Stimulated activated CD8-positive, alpha-beta memory T cell treated with anti-CD3 and anti-CD28 coated beads, Interleukin-7, amount 100 ng/mL, for 24 hours (primary cell): ENCODE results near the gene EML6.

Experiments
- DNase-seq: peaks from one replicate; pipeline ENCODE4 v3.0.0-alpha.2; 2020; ENCODE audit warnings: low read depth

Gene EML6

GRCh38 chr2:54758951-54759350 lies 35.5 kb downstream of the EML6 start:
- DNase-seq: no peak

- DNase-seq: no peak
Measured at GRCh38 chr2:54760310-54760709, 36.8 kb downstream of the EML6 start.

DNA sequence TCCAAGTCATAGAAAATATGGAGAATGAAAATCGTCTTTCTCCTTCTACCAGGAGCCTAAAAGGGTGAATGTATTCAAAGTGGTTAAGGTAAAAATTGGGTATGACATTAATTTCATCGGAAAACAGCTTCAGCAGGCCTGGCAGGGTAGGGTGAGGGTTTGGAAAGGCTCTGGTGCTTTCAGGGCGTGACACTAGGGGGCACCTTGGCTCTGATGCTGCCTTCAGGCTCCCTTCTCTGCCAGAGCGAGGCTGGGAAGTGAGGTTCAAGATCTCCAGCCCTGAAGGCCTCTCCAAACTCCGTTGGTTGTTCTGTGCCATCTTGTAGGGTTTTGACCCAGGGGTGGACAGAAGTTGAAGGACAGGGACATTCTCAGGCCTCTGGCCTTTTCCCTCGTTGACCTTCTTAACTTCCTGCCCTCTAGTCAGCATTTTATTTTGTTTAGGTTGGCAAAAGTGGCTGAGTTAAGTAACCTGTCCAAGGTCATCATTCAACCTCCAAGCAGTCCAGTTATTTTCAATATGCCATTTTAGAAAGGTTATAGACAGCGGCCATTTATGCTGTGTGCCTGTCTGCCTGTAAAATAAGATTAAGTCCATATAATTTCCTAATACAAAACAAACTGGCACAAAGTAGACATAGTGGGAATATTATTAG lies 40.3 kb downstream of the EML6 start:
- DNase-seq: no peak

DNA sequence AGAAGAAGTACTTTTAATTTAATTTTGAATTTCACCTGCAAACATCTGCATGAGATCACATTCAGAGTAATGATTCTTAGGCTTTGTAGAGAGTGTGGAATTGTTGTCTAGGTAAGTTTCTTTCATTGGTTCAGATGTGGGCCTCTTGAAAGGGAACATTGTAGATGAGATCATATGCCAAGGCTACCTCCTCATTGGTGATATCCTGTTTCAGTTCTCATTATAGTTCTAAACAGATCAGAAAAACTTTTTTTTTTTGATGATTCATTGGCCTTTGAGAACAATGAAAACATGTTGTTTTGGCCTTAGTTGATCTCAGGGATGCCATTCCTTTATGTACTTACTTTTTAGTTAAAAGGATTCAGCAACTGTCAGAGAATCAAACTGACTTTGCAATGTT lies 44.5 kb downstream of the EML6 start:
- no peak for DNase-seq

- no peak for DNase-seq
Measured at GRCh38 chr2:54768772-54769428, 45.4 kb downstream of the EML6 start.

- DNase-seq: no peak
Measured at GRCh38 chr2:54770211-54770610, 46.7 kb downstream of the EML6 start.

DNA sequence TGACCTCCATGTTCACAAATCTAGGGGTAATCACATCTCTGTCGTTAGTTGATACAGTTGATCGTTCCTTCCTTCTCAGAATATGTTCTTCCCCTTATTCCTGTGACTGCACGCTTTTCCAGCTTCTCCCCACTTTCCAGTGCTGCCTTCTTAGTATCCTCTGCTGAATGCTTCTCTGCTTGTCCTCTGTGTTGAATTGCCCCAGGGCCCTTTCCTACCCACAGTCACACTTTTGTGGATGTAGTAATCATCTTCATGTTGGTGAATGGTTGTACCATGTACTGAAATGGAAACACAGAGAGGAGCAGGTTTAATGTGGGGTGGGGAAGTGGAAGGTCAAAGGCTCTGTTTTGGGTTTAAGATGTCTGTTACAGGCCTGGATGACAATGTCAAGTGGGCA lies 47.2 kb downstream of the EML6 start:
- DNase-seq: no peak

- no peak for DNase-seq
Measured at GRCh38 chr2:54771166-54771885, 47.9 kb downstream of the EML6 start.

DNA sequence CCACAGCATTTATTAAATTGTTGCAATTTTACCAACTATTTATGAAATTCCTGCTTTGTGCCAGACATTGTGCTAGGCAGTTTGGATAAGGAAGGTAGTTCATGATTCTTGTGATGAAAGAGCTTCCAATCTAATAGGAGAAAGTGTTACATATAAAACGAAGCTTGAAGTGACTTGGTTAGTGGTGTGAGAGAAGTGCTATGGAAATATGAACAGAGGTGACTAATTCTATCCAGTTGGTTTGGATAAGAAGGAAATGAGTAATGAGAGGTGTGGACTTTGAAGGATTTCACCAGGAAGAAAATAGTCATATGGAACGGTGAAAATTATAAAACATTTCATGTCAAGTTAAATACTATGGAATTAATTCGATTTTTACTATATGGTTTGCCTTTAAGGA lies 48.6 kb downstream of the EML6 start:
- no peak for DNase-seq

DNA sequence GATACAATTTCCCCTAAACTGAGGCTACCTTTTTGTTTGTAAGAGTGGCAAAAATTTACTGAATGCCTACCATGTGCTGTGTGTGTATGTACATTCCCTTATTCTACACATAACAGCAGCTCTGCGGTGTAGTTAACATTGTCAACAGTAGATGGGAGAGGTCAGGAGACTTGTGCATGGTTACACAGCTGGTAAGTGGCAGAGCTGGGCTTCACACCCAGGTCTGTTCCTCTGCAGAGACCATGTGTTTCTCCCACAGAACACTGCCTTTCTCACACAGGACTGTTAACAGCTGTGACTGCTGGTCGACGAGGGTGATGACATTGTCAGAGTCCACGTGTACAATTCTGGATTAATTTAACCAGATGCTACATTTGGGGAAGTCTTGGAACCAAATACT lies 49.1 kb downstream of the EML6 start:
- no peak for DNase-seq

DNA sequence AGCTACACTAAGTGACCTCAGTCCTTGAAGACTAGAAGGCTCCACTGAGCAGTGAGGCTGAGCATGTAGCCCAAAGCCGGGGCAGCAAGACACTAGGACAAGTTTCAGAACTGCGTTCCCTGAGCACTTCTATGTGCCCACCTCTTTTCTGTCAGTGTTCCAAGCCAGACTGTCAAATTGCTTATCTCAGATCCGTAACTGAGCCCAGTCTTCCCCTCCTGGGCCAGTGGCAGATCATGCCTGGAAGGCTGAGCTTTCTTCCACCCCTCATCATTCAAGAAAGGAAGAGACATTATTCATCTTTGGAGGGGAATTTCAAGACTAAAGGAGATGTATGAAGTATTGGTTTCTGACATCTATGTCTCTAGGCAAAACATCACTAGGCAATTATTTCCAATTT lies 49.8 kb downstream of the EML6 start:
- DNase-seq: no peak

DNA sequence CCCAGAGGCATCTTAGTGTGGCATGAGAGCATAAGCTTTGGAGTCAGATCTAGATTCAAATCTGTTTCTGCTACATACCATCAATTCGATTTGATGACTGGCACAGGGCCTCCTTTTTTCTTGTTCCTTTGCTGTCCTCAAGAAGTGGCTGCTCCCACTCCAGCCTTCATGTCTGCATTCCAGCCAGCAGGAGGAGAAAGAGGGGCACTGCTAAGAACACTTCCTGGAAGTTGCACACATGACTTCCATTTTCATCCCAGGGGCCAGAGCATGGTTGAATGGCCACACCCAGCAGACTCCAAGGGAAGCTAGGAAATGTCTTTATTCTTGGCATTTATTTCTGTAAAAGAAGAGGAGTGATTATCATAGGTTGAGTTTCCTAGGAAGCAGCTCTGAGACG lies 50.4 kb downstream of the EML6 start:
- DNase-seq: no peak

- no peak for DNase-seq
Measured at GRCh38 chr2:54775710-54776109, 52.2 kb downstream of the EML6 start.

DNA sequence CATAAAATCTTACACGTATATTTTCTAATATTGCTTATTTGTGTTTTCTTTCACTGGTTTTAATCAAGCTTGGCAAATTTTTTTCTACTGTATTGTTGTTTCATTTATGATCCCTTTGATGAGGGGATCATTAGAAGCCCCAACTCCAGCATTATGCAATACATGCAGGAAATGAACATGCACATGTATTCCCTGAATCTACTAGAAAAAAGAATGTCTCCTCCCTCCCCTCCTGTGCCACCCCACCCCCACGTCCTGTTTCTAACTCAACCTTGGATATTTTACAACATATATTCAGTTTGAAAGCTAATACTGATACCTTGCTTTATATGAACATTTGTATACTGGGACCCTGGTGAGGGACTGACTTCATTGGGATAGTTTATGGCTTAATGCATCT lies 53.0 kb downstream of the EML6 start:
- DNase-seq: no peak

DNA sequence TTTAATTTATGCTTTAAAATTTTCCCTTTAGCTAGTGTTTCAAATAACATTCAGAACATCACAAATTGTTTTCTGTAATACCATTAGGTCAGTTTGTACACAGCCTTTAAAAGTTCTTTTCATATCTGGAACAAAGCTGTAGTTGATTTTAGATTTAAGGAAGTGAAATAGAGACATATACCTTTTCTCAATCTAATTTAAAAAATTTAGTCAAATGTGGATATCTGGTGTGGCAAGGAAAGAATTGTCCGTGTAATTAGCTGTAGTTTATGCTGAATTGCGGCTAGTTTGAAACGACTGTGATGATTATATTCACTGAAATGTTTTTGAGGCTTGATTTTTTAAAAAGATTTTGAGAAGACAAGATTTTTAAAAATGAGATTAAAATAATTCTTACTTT lies 59.9 kb downstream of the EML6 start:
- DNase-seq: no peak

- DNase-seq: no peak
Measured at GRCh38 chr2:54787270-54787669, 63.8 kb downstream of the EML6 start.

DNA sequence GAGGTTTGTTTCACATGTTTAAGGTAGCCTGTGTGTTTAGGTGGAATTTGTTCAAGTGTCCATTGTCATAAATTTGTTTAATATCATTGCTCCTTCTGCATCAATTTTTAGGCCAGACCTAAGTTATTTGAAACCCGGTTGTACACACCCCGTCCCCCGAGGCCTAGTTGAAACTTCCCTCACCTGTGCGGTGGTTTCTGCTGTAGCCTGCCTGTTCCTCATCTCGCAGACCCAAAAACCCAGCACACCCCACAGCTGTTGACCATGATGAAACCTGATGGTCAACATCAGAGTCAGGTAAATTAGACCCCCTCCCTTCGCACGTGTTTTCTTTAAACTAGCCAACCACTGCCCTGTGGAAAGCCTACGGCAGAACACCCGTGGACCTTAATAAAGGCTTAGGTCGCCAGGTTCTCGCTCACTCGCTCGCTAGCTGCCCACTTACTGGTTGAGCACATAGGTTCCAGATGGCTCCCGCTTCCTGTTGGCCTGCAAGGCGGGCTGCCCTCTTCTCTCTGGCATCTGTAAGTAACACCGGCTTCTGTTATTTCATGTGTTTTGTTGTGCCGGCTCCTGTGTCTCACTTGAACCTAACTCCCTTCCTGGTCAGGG lies 64.4 kb downstream of the EML6 start:
- no peak for DNase-seq

DNA sequence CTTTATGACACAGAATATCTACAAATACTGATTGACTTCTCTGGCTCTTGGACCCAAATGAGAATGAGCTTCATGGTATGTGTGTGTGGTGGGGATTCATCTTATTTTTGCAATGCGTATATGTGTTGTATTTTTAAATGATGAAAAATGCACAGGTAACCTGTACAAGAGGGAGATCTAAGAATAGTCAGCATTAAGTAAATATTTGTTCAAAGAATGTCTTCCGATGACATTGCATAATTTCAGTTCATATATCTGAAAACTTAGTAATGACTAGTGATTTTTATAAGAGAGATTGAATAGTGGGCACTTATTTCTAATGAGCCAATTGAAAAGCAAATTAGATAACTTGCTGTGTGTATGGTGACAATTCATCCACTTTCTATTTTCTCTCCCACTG lies 66.4 kb downstream of the EML6 start:
- DNase-seq: no peak

DNA sequence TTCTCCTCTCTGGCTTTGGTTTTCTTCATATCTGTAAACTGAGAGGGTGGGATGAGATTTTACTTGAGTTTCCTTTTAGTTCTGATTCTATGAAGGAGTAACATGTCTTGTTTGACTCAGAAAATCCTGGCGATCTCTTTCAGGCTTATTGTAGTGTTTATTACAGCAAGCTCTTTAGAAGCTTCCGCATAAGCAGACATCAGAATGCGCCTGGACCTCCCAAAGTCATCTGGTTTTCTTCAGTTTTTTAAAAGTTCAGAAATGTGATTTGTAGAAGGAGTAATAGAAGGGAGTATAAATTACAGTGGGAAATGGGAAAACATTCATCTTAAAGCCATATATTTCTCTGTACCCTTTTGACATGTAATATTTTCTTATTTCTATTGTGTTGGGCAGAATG lies 68.4 kb downstream of the EML6 start:
- no peak for DNase-seq

GRCh38 chr2:54797307-54797706 lies 73.8 kb downstream of the EML6 start:
- no peak for DNase-seq

DNA sequence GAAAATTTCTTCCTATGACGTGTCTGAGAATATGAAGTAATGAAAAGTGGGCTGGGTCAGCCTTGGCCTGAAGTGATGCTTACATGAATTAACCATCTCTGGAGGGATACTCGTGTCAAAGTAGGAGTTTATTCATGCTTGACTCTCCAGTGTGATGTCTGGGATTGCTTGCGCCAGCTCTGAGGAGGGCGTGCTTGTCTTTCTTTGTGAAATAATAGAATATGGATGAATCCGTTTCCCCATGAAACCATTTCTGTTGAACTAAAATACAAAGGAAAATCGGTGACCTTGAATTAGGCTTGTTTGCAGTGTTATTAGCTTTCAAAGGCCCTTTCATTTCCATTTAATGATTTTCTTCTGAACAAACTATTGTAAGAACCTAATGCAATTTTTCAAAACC lies 77.9 kb downstream of the EML6 start:
- DNase-seq: no peak

GRCh38 chr2:54803783-54804751 lies 80.6 kb downstream of the EML6 start:
- DNase-seq: no peak
